Ammon's horn (tissue), 1 donor: ENCODE data around the gene TXLNA.

Source experiments
- DNase-seq: peaks from one replicate; pipeline ENCODE4 v3.0.0-alpha.2; 2016; ENCODE audit warnings: low spot score

Gene TXLNA

DNA sequence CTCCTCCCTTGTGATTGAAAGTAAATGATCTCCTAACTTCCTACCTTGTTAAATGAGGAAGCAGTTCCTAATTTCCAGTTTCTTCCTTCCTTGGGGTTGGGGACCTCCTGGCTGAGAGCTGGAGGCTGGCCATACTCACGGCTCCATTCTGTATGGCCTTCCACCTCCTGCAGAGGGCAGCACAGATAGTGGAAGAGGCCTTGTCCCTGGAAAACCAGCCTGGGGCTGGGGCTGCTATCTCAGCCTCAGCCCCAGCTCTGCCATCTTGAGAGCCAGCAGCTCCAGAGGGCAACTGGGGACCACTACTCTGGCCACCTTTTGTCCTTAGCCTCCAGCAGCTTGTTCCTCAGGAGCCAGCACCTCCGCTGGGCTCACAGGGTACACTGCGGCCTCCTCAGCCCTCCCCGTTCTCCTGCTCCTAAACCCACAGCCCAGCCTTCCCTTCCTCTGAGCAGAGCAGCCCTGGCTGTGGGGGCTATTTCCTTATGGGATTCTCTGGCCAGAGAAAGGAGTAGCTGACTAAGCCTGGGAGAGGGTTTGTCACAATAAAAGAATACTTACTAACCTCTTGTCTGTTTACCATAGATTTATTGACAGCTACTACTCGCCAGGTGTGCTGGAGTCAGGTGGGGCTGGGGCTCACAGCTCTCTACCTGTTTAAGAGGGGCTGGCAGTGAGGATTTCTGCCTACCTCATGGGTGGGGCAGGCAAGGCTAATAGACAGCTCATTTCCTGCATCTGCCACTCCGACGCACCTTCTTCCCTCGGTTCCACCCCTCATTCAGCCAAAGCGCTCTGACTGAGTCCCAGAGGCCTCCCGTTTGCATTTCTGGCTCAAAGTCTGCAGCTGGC lies 36.4 kb downstream of the TXLNA start:
- DNase-seq, result peak; percentile 73

GRCh38 chr1:32216566-32216965 lies 37.1 kb downstream of the TXLNA start:
- DNase-seq, result no peak

GRCh38 chr1:32219022-32219421 lies 39.5 kb downstream of the TXLNA start:
- no peak for DNase-seq

DNA sequence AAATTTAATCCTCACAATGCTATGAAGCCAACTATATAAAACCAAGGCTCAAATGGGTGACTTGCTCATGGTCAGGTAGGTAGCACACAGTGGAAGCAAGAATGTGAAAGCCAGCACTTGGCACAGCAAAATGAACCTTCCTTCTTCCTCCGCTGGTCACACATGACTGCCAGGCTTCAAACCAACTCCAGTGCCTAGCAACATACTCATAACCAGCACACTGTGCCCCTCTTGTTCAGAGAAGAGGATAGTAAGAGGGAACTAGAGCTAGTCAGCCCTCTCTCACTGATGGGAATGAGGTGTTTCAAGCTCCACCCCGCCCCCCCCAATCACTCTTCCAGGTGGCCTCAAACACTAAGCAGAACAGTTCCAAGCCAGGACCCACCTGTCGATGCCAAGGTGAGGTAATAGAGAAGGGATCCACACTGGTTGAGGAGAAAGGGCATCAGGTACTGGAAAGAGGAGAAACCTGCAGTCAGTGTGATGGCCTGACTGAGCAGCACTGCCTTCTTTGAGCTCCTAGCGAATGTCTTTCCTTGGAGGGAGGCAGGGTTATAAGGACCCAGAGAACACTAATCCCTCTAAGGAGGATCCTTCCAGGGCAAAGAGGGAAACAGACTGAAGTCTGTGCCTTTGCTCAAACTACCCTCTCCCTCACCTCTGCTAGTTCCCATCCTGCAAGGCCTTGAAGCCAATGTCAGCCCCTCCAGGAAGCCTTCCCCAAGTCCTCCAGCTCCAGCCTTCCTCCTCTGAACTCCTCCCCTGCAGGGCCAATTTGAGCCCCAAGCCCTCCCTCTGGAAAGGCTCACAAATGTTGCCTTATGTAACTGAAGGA lies 41.5 kb downstream of the TXLNA start:
- DNase-seq, result no peak

DNA sequence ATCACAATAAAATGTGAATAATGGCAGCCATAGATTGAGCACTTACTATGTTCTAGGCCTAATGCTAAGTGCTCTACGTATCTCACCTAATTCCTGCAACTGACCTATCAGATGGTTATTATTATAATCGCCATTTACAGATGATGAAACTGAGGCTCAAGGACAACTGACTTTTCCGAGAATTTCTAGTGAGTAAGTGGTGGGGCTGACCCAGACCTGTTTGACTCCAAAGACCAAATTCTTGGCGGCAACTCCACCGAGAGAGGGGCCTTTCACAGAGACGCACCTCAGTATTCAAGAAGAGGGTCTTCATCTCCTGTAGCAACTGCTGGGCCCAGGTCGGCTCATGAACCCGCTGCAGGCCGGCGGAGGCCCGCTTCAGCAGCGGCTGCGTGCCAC lies 42.1 kb downstream of the TXLNA start:
- DNase-seq, result no peak

DNA sequence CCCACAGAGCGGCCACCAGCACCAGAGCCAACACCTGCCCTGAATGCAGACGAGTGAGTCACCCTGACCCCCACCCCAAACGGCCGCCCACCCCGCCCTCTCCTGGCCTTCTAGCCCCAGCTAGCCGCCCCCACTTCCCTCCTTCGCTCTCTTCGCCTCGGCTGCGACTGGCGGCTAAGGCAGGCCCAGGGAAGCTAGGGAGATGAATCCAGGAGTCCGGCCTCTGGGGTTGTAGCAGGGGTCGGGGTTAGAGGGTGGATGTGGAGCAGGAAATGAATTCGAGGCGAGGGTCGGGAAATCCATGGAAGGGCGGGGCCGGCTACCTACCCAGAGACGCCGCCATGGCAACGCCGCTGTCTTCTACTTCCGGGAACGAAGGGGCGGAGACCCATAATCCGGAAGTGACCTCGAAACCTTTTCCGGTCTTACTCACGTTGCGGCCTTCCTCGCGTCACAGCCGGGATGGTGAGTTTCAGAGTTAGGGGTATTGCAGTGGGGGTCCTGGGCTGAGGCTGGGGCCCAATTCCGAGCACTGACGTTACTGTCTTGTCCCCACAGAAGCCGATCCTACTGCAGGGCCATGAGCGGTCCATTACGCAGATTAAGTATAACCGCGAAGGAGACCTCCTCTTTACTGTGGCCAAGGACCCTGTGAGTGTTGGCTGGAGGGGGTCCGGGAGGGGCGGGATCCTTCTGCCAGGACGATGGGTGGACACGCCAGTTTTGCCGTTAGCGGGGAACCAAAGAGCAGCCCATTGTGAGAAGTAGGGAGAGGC lies 42.7 kb downstream of the TXLNA start, which contains the start of the genes EIF3I and TMEM234:
Gene EIF3I, plus strand, starts transcription at position 428 of the 776 bp plus-strand sequence. Its CDS starts 35 bp downstream, at position 463.
Gene TMEM234, minus strand, starts transcription at position 374 of the 776 bp plus-strand sequence. Its CDS starts 31 bp downstream, at position 343.
- DNase-seq, result peak; percentile 97

DNA sequence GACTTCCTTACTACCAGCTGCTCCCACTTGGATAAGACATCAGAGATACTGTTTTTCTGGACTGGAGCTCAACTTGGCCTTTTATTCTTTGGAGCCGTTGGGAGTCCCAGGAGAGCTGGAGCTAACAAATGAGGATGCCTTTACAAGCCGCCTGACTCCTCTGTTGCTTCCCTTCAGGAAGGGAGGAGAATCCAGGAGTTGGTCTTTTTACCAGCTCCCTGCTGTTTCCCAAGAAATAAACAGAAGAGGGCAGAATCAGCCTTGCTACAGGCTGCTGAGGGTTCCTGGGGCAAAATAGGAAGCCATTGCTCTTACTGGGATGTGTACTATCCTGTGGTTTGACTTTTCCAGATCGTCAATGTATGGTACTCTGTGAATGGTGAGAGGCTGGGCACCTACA lies 44.2 kb downstream of the TXLNA start:
- DNase-seq, result no peak

DNA sequence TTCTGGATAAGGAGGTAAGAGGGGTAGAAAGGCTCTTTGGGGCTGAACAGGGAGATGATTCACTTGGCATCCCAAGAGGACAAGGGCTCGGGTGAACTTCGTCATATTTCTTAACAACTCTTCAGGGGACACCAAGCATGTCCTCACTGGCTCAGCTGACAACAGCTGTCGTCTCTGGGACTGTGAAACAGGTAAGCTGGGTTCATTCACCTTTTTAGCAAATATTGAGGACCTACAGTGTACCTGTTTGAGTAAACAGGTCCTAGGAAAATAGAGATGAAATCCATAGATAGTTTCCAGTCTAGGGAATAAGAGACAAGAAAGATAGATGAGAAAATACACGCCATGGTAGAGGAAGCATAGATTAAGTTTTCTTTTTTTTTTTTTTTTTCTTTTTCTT lies 44.8 kb downstream of the TXLNA start:
- DNase-seq, result no peak

GRCh38 chr1:32228771-32229170 lies 49.3 kb downstream of the TXLNA start:
- DNase-seq, result no peak

GRCh38 chr1:32231843-32232432 lies 52.5 kb downstream of the TXLNA start:
- DNase-seq, result no peak

DNA sequence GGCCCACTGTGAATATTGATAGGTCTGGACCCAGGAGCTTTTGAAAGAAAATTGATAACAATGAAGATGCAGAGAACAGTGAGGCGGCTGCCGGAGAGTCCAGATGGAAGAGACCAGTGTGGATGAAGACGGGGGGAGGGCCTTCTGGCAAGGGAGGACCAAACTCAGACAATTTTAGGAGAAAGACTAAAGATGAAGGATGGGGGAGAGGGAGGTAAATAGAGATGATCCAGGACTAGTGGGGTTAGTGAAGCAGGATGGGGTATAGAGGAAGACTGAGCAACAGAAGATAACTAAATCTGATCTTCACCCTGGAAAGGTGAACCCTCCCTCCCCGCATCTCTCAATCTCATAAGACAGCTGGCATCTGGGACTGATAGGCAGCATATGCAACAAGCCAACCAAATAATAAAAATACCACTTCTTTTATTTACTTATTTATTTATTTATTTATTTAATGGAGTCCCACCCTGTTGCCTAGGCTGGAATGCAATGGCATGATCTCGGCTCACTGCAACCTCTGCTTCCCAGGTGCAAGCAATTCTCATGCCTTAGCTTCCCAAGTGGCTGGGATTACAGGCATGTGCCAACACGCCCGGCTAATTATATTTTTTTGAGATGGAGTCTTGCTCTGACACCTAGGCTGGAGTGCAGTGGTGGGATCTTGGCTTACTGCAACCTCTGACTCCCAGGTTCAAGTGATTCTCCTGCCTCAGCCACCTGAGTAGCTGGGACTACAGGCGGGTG lies 53.3 kb downstream of the TXLNA start:
- DNase-seq, result no peak

DNA sequence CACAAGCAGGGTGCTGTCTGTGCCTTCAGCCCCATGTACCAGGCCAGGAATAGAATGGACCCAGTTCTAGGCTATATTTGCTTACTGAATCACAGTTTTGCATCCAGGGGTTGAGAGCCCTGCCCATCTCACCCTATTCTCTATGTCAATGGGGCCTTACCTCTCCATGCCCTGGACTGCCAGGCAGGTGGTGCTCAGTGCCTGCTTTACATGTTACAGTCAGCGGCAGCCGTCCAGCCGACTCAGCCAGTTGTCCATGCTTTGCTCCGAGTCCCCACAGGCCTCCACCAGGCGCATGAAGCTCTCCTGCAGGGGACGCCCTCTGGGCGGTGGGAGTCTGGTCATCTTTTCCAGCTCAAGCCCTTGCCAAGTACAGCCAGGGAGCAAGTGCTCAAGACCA lies 55.3 kb downstream of the TXLNA start:
- no peak for DNase-seq

- DNase-seq, result no peak
Measured at GRCh38 chr1:32239337-32239736, 59.9 kb downstream of the TXLNA start.

GRCh38 chr1:32239790-32240139 lies 60.3 kb downstream of the TXLNA start:
- DNase-seq, result no peak

GRCh38 chr1:32240140-32240951 lies 60.9 kb downstream of the TXLNA start:
- DNase-seq, result peak; percentile 61

DNA sequence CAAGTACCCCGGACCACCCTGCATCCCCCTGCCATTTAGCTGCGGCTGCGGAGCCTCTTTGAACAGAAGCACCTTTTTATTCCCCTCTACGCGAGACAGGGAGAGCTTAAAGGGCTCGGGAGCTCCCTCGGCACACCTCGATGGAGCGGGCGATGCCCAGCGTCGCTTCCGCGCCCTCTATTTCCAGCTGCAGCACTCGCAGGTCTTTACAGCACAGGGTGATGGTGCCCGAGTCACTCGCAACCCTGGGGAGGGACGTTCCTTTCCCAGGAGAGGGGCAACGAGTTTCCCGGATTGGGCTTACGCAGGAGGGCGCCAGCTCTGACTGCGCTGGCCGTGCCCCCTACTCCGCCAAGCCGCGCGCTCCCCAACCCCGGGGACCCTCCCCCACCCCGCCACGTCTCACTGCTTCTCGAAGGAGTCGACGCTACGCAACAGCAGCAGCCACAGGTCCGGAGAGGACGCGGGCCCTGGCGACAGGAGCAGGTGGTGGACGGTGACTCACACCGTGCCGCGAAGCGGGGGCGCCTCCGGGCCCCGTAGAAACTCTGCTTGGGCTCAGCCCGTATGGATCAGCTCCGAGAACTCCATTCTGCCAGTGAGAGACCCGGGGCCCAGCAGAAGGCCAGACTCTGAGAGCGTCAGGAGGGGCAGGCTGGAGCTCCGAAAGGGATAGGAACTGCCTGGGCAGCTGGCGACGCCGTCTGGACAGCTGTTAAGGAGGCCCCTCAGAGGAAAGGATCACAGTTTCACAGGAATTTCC lies 61.7 kb downstream of the TXLNA start:
- peak; percentile 74 for DNase-seq

GRCh38 chr1:32242341-32242851 lies 62.9 kb downstream of the TXLNA start:
- DNase-seq, result peak; percentile 84

- no peak for DNase-seq
Measured at GRCh38 chr1:32246888-32247273, 67.4 kb downstream of the TXLNA start, which contains the start of gene FAM167B. TSS of gene FAM167B (plus strand) at chr1:32247222. CDS start at chr1:32247422, 200 bp downstream.

DNA sequence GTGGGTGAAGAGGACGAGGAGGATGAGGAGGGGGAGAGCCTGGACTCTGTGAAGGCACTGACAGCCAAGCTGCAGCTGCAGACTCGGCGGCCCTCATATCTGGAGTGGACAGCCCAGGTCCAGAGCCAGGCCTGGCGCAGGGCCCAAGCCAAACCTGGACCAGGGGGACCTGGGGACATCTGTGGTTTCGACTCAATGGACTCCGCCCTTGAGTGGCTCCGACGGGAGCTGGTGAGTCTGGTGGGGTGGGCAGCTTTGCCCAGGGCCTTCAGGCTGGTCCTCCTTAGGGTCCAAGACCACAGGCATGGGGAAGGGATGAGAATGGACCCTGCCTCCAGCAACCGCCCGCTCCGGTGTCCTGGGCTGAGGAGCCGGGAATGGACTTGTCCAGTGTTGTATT lies 68.0 kb downstream of the TXLNA start:
- DNase-seq, result no peak
